Adipocyte (in vitro differentiated cells): ENCODE measurements around the gene PMPCA.

Source experiments
- DNase-seq: peaks from one replicate; pipeline ENCODE4 v3.0.0-alpha.2; 2015; ENCODE audit warnings: low read depth
- H3K27me3 ChIP-seq: replicated peaks from 2 replicates; pipeline ENCODE4 v1.7.0; 2013; ENCODE audit warnings: mild to moderate bottlenecking, low read length, moderate library complexity; ENCODE audit not compliant: control insufficient read depth, insufficient read depth
- H3K36me3 ChIP-seq: 2 replicates; pipeline ENCODE4 v1.7.0; 2013; ENCODE audit warnings: low read length, mild to moderate bottlenecking, moderate library complexity; ENCODE audit not compliant: control insufficient read depth, insufficient read depth, severe bottlenecking
- H3K4me1 ChIP-seq: 2 replicates; pipeline ENCODE4 v1.7.0; 2013; ENCODE audit warnings: mild to moderate bottlenecking, low read length, moderate library complexity; ENCODE audit not compliant: control insufficient read depth, insufficient read depth
- H3K4me3 ChIP-seq: 2 replicates; pipeline ENCODE4 v1.7.0; 2013; ENCODE audit warnings: mild to moderate bottlenecking, low read length, moderate library complexity
- H3K9ac ChIP-seq: 2 replicates; pipeline ENCODE4 v1.7.0; 2013; ENCODE audit warnings: mild to moderate bottlenecking, low read length, moderate library complexity
- H3K9me3 ChIP-seq: 2 replicates; pipeline ENCODE4 v1.7.0; 2013; ENCODE audit warnings: mild to moderate bottlenecking, low read length, moderate library complexity; ENCODE audit not compliant: control insufficient read depth

The PMPCA gene

GRCh38 chr9:136397643-136398042 lies 12.8 kb upstream of the PMPCA start:
- Histone ChIP-seq H3K4me3 (no peak overlapping the region), H3K4me1 (peaks cover 35% of the 10 kb centered on the region), H3K9me3 (no peaks in the 10 kb centered on the region), H3K9ac (no peak overlapping the region), H3K27me3 (no peaks in the 10 kb centered on the region), H3K36me3 (peaks cover 43% of the 10 kb centered on the region)
- no peak for DNase-seq

- H3K4me1 ChIP-seq = peaks cover 29% of the 10 kb centered on the region
- no peak overlapping the region for H3K4me3 ChIP-seq
- no peak for DNase-seq
- H3K9me3 ChIP-seq = no peaks in the 10 kb centered on the region
- H3K27me3 ChIP-seq = no peaks in the 10 kb centered on the region
- H3K9ac ChIP-seq = peak overlapping the region; percentile 88
- peaks cover 44% of the 10 kb centered on the region for H3K36me3 ChIP-seq
These were observed 12.2 kb upstream of the PMPCA start for GRCh38 chr9:136398286-136398685.

GRCh38 chr9:136399176-136400037 lies 11.1 kb upstream of the PMPCA start:
- no peaks in the 10 kb centered on the region for H3K9me3 ChIP-seq
- H3K27me3 ChIP-seq = no peaks in the 10 kb centered on the region
- peak overlapping the region; percentile 88 for H3K9ac ChIP-seq
- peaks cover 55% of the 10 kb centered on the region for H3K36me3 ChIP-seq
- peaks cover 20% of the 10 kb centered on the region for H3K4me1 ChIP-seq
- peak overlapping the region; percentile 82 for H3K4me3 ChIP-seq
- peak; percentile 45 for DNase-seq

GRCh38 chr9:136400038-136400834 lies 10.2 kb upstream of the PMPCA start, which contains the start of gene SNAPC4:
SNAPC4 (minus strand) TSS chr9:136400170; CDS start chr9:136398428, 1,742 bp downstream.
- peak within 1 kb of the TSS; percentile 82 for H3K4me3 ChIP-seq
- peaks cover 12% of the 10 kb centered on the region for H3K4me1 ChIP-seq
- H3K27me3 ChIP-seq = no peaks in the 10 kb centered on the region
- peak within 1 kb of the TSS; percentile 88 for H3K9ac ChIP-seq
- H3K36me3 ChIP-seq = peaks cover 59% of the 10 kb centered on the region
- no peaks in the 10 kb centered on the region for H3K9me3 ChIP-seq
- DNase-seq = peak; percentile 95

GRCh38 chr9:136401173-136401922 lies 9.1 kb upstream of the PMPCA start:
- peak overlapping the region; percentile 88 for H3K9ac ChIP-seq
- H3K4me3 ChIP-seq = no peak overlapping the region
- no peak for DNase-seq
- peaks cover 57% of the 10 kb centered on the region for H3K36me3 ChIP-seq
- no peaks in the 10 kb centered on the region for H3K27me3 ChIP-seq
- H3K9me3 ChIP-seq = no peaks in the 10 kb centered on the region
- H3K4me1 ChIP-seq = peaks cover 12% of the 10 kb centered on the region

- Histone ChIP-seq H3K9ac (no peak overlapping the region), H3K4me3 (no peak overlapping the region), H3K4me1 (peaks cover 12% of the 10 kb centered on the region), H3K36me3 (peaks cover 54% of the 10 kb centered on the region), H3K27me3 (no peaks in the 10 kb centered on the region), H3K9me3 (no peaks in the 10 kb centered on the region)
- DNase-seq = no peak
These were observed 8.4 kb upstream of the PMPCA start for GRCh38 chr9:136402067-136402466.

GRCh38 chr9:136403538-136403914 lies 6.9 kb upstream of the PMPCA start:
- peaks cover 55% of the 10 kb centered on the region for H3K36me3 ChIP-seq
- H3K4me3 ChIP-seq = no peak overlapping the region
- H3K27me3 ChIP-seq = no peaks in the 10 kb centered on the region
- no peaks in the 10 kb centered on the region for H3K9me3 ChIP-seq
- peaks cover 12% of the 10 kb centered on the region for H3K4me1 ChIP-seq
- H3K9ac ChIP-seq = no peak overlapping the region
- no peak for DNase-seq

GRCh38 chr9:136403915-136404800 lies 6.3 kb upstream of the PMPCA start:
- Histone ChIP-seq H3K36me3 (peaks cover 55% of the 10 kb centered on the region), H3K9me3 (no peaks in the 10 kb centered on the region), H3K9ac (no peak overlapping the region), H3K27me3 (no peaks in the 10 kb centered on the region), H3K4me1 (peaks cover 11% of the 10 kb centered on the region), H3K4me3 (no peak overlapping the region)
- no peak for DNase-seq

- Histone ChIP-seq H3K9me3 (no peaks in the 10 kb centered on the region), H3K9ac (no peak overlapping the region), H3K36me3 (peaks cover 55% of the 10 kb centered on the region), H3K4me1 (peaks cover 15% of the 10 kb centered on the region), H3K4me3 (no peak overlapping the region), H3K27me3 (no peaks in the 10 kb centered on the region)
- no peak for DNase-seq
These were observed 5.7 kb upstream of the PMPCA start for GRCh38 chr9:136404801-136405136.

GRCh38 chr9:136405481-136405880 lies 5.0 kb upstream of the PMPCA start:
- H3K9me3 ChIP-seq = no peaks in the 10 kb centered on the region
- H3K4me3 ChIP-seq = no peak overlapping the region
- peaks cover 12% of the 10 kb centered on the region for H3K4me1 ChIP-seq
- DNase-seq = no peak
- peaks cover 55% of the 10 kb centered on the region for H3K36me3 ChIP-seq
- H3K27me3 ChIP-seq = no peaks in the 10 kb centered on the region
- H3K9ac ChIP-seq = no peak overlapping the region
